Islet of Langerhans (tissue), 1 donor: Measurements from ENCODE around the gene KANSL1.
"Not testable (repeated sequence)": the region's sequence is repeated elsewhere in the genome, so short reads cannot be mapped to it uniquely, and the experiment has no call there.

Source experiments
- FAIRE-seq: peaks from one replicate; lab custom pipeline; 2011; peaks lifted over from hg19 to GRCh38; lab: Jason Lieb, UNC

KANSL1 gene

GRCh38 chr17:46109603-46110189 lies 83.5 kb downstream of the KANSL1 start:
- no peak for FAIRE-seq

GRCh38 chr17:46108550-46109110 lies 84.6 kb downstream of the KANSL1 start:
- peak; percentile 87 for FAIRE-seq

DNA sequence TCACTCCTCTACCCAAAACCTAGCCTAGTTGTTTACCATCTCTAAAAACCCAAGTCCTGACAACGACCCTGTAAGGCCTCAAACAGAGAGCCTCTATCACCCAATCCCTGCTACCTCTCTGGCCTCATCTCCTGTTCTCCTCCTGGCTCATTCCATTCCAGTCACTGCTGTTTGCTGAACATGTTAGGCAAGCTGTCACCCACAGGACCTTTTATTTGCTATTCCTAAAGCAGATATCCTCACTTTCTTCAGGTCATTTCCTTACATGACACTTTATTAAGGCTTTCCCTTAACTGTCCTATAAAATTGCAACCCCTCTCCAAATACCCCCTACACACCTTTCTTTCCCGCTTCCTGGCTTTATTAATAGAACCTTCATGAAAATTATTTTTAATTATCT lies 85.1 kb downstream of the KANSL1 start:
- FAIRE-seq = peak; percentile 33

DNA sequence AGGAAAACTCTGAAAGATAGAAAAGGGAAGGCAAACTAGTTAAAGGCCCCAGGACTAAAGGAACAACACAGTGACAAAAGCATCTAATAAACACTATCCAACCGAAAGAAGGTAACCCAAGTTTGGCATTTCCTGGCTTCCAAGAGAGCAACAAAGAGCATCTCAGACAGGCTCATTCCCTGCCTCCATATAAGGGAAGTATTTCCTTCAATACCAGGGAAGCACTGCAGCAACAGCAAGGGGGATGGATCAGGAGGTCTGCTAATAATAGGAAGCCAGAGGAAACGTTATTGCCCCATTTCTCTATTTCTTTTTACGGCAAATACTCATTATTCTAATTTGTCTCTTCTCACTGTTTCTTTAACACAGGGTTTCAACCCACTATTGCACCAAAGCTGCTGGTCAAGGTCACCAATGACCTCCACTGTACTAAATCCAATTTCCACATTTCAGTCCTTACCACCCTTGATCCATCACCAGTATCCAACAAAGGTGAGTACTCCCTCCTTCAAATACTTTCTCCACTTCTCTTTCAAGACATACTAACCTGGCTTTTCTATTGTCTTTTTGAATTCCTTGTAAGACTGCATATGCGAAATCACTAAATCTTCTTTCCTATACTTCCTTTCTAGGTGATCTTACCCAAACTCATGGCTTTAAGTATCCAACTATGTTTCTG lies 86.1 kb downstream of the KANSL1 start:
- no peak for FAIRE-seq

GRCh38 chr17:46102806-46103205 lies 90.4 kb downstream of the KANSL1 start:
- FAIRE-seq = peak; percentile 13

DNA sequence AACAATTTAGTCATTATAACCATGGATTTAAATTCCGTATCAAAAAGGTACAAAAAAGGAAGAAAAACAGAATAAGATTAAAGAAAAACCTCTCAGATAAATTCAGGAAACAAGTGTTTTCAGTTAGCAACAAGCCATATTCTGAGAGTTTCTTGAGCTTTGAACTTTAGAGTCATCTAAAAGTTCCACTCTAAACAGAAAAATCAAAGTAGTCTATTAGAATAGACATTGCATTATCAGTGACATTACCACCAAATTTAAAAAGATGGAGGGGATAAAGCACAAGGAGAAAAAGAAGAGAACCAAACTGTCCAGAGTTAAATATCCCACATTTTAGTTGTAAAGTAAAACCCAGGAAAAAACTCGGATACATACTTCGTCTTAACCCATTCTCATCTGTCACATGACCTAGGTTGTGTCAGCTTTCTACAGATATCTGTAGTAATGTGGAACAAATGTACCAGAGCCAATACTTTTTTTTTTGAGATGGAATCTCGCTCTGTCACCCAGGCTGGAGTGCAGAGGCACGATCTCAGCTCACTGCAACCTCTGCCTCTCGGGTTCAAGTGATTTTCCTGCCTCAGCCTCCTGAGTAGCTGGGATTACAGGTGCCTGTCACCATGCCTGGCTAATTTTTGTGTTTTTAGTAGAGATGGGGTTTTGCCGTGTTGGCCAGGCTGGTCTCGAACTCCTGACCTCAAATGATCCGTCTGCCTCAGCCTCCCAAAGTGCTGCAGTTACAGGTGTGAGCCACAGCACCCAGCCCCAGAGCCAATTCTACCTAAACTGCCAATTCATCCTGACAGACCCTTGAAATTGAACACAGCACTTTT lies 91.2 kb downstream of the KANSL1 start:
- FAIRE-seq = peak; percentile 73

GRCh38 chr17:46100590-46100989 lies 92.6 kb downstream of the KANSL1 start:
- FAIRE-seq = no peak

DNA sequence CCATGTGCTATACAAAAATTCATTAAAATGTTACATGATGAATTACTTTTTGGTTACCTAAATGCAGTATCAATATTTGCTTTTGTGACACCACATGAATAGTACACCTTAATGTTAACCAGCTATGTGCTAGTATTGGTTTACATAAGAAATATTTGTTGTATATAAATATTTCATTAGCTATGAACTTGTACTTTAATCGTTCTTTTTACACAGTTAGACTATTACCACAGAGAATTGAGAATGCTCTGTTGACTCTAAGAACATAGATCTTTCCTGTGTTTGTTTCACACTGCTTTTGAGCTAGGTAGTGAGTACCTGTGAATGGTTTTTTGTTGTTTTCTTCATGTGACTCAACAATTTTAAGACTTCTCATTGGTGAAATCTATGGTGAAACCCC lies 93.4 kb downstream of the KANSL1 start:
- peak; percentile 89 for FAIRE-seq

DNA sequence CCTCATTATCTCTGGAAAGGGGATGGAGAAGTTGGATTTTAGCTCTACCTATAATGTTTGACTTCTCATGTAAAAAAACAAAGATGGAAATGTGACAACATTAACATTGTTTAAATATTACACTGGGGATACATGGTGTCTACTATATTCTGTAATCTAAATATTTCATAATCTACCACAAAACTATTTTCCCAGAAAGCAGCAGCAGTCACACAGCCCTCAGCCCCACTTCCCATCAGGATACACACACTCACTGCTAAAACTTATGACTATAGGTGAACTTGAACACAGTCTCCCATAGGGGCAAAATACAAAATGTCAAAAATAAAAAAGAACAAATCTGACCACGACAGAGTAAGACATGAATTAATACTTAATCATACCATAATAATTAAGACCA lies 95.7 kb downstream of the KANSL1 start:
- FAIRE-seq = no peak

DNA sequence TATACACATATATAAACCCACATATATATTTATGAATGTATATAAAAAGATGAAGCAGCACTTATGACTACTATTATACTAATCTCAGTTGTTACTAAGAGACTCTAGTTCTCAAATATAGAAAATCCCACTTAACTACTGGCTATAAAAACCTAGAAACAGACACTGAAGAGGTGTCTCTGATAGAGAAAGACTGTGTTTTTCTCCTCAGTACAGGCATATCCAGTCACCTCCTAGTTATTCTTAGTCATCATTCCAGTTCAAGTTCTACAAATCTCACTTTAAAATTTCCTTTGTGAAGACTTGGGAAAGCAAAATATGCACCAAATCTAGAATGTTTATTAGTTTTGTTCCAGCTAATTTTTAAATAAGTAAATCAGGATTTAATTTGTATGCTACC lies 100.2 kb downstream of the KANSL1 start:
- peak; percentile 90 for FAIRE-seq

GRCh38 chr17:46090871-46091270 lies 102.4 kb downstream of the KANSL1 start:
- FAIRE-seq = no peak

- peak; percentile 56 for FAIRE-seq
Measured at GRCh38 chr17:46089389-46089965, 103.8 kb downstream of the KANSL1 start.

GRCh38 chr17:46088595-46088994 lies 104.6 kb downstream of the KANSL1 start:
- peak; percentile 33 for FAIRE-seq

DNA sequence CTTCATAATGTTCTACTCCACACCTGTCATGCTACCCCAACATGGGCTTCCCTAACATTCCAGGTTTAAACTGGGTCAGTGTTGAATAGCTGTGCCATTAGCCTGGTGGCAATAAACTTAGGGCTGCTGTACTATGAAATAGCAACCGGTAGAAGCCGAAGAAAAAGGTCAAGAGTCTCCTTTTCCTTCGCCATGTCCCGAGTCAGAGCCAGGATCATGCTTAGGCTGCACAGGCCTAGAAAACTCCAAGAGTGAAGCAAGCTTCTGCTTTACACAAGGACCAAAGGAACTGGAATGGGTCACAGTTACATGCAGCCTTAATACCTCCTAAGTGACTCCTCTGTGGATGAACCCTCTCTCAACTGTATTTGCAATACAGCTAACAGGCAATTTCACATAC lies 105.4 kb downstream of the KANSL1 start:
- FAIRE-seq = not testable (repeated sequence)

GRCh38 chr17:46086821-46087220 lies 106.4 kb downstream of the KANSL1 start:
- FAIRE-seq = no peak

DNA sequence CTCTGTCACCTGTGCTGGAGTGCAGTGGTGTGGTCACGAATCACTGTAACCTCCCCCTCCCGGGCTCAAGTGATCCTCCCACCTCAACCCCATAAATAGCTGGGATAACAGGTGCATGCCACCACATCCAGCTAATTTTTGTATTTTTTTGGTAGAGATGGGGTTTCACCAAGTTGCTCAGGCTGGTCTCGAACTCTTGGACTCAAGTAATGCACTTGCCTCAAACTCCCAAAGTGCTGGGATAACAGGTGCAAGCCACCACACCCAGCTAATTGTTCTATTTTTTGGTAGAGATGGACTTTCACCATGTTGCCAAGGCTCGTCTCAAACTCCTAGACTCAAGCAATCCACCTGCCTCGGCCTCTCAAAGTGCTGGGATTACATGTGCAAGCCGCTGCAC lies 107.7 kb downstream of the KANSL1 start:
- FAIRE-seq = no peak

DNA sequence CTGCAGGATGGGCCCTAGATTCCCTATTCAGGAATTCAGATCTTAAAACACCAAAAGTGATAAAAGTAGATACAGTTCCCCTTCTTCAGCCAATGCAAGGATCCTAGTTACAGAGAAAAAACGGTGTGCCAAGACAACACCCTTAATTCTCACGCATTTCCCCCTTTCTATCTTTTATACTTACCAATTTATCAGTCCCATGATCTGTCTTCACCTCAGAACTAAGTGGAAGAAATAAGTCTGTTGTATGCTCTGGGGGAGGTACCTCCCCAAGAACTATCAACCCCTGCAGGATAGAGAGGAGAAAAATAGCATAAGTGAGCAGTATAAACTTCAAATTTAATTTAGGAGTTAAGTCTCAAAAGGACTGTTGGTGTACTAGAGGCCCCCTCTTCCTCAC lies 111.0 kb downstream of the KANSL1 start:
- no peak for FAIRE-seq

GRCh38 chr17:46081018-46081320 lies 112.3 kb downstream of the KANSL1 start:
- no peak for FAIRE-seq

GRCh38 chr17:46080118-46081017 lies 112.9 kb downstream of the KANSL1 start:
- no peak for FAIRE-seq

GRCh38 chr17:46078675-46079074 lies 114.6 kb downstream of the KANSL1 start:
- no peak for FAIRE-seq

DNA sequence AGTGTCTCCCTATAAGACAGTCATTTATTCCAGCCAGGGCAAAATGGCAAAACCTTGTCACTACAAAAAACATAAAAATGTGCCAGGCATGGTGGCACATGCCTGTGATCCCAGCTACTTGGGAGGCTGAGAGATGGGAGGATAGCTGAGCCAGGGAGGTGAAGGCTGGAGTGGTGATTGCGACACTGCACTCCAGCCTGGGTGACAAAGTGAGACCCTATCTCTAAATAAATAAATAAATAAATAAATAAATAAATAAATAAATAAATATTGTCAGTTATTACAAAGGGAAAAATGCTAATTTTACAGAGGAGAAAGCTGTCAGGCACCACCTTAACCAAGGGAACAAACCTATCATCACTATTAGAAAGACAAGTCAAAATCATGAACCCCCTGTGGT lies 118.7 kb downstream of the KANSL1 start:
- no peak for FAIRE-seq

DNA sequence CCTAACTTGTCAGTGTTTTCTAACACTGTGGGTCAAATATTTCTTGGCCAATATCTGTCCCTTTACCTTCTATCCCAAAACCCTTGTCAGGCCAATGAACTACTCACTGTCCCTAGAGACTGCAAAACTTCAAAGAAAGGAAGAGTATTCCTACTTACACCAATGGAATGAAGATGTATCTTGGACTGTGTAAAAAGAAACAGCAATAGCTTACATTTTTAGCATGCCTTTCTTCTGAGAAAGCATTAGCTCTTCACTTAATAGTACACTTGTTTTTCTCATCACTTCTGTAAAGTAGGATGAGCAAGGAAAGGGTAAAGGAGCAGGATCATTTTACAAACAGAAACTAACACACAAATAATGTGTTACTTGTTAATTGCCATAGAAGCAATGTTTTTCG lies 120.2 kb downstream of the KANSL1 start:
- no peak for FAIRE-seq
